CD1c-positive myeloid dendritic cell (primary cell): ENCODE results near the gene GPAT3.
"Not testable (repeated sequence)": the region's sequence is repeated elsewhere in the genome, so short reads cannot be mapped to it uniquely, and the experiment has no call there.

ENCODE experiments used
- DNase-seq: peaks from one replicate; pipeline ENCODE4 v3.0.0-alpha.2; 2016; ENCODE audit errors: extremely low spot score

Gene GPAT3

GRCh38 chr4:83535520-83536361 lies at the start of gene GPAT3:
Gene GPAT3, plus strand, starts transcription at chr4:83536108. Its CDS starts 515 bp downstream, at chr4:83536623.
- peak; percentile 84 for DNase-seq

- no peak for DNase-seq
Measured at GRCh38 chr4:83486457-83487129, 49.3 kb upstream of the GPAT3 start.

- DNase-seq, result no peak
Measured at GRCh38 chr4:83489711-83490326, 46.1 kb upstream of the GPAT3 start.

- DNase-seq, result peak; percentile 51
Measured at GRCh38 chr4:83490876-83491450, 44.9 kb upstream of the GPAT3 start.

- not testable (repeated sequence) for DNase-seq
Measured at GRCh38 chr4:83496085-83496917, 39.6 kb upstream of the GPAT3 start.

- DNase-seq, result no peak
Measured at GRCh38 chr4:83498187-83498586, 37.7 kb upstream of the GPAT3 start.

- DNase-seq, result not testable (repeated sequence)
Measured at GRCh38 chr4:83501671-83502070, 34.2 kb upstream of the GPAT3 start.

GRCh38 chr4:83503974-83504373 lies 31.9 kb upstream of the GPAT3 start:
- DNase-seq, result no peak

GRCh38 chr4:83504503-83504902 lies 31.4 kb upstream of the GPAT3 start:
- no peak for DNase-seq

- DNase-seq, result no peak
Measured at GRCh38 chr4:83504996-83505395, 30.9 kb upstream of the GPAT3 start.

- DNase-seq, result peak; percentile 79
Measured at GRCh38 chr4:83509156-83509585, 26.7 kb upstream of the GPAT3 start.

- no peak for DNase-seq
Measured at GRCh38 chr4:83510442-83510841, 25.5 kb upstream of the GPAT3 start.

GRCh38 chr4:83516042-83516772 lies 19.7 kb upstream of the GPAT3 start:
- peak; percentile 48 for DNase-seq

GRCh38 chr4:83522239-83522638 lies 13.7 kb upstream of the GPAT3 start:
- DNase-seq, result no peak

- DNase-seq, result no peak
Measured at GRCh38 chr4:83527671-83528070, 8.2 kb upstream of the GPAT3 start.

- DNase-seq, result no peak
Measured at GRCh38 chr4:83536362-83537272, 709 bp downstream of the GPAT3 start.

GRCh38 chr4:83542225-83542624 lies 6.3 kb downstream of the GPAT3 start:
- DNase-seq, result no peak

GRCh38 chr4:83546786-83547185 lies 10.9 kb downstream of the GPAT3 start:
- DNase-seq, result peak; percentile 24

- peak; percentile 86 for DNase-seq
Measured at GRCh38 chr4:83548151-83548905, 12.4 kb downstream of the GPAT3 start.
